ENCODE measurements around the gene KCNAB3. TPM values are rescaled to one million over a fixed set of nuclear protein-coding genes. Genes with fewer than 3 reads are reported as not detected.

Gene KCNAB3
- total RNA-seq, 4 donors from 2014 or later, result 0.40 to 3.7 (median 1.5) TPM

GRCh38 chr17:7971651-7972050 lies 42.0 kb upstream of the KCNAB3 start:
- no peak overlapping the region for H3K4me3 ChIP-seq (replicated peaks in 1 of 3)
- intact Hi-C loops (cut with DNase I), result no loop called here
- WGBS, 2 donors, result 57 to 65% methylated on average over 4 of the region's 4 CpGs
- no peak for TF ChIP-seq CTCF (IDR thresholded peaks at IDR 0.05)
- no peak for TF ChIP-seq POLR2A (IDR thresholded peaks at IDR 0.05)
- H3K27me3 ChIP-seq, result no peaks in the 10 kb centered on the region
- no peaks in the 10 kb centered on the region for H3K36me3 ChIP-seq
- DNase-seq, result no peak
- no peaks in the 10 kb centered on the region for H3K4me1 ChIP-seq
- H3K27ac ChIP-seq, result no peak overlapping the region
- no peaks in the 10 kb centered on the region for H3K9me3 ChIP-seq

GRCh38 chr17:7969433-7969832 lies 39.8 kb upstream of the KCNAB3 start:
- intact Hi-C loops (cut with DNase I), result no loop called here
- Histone ChIP-seq H3K9me3 (no peaks in the 10 kb centered on the region), H3K4me3 (replicated peaks in 1 of 3) (no peak overlapping the region), H3K27me3 (no peaks in the 10 kb centered on the region), H3K4me1 (no peaks in the 10 kb centered on the region), H3K27ac (no peak overlapping the region), H3K36me3 (no peaks in the 10 kb centered on the region)
- 90 to 92% methylated on average over 6 of the region's 6 CpGs for WGBS, 2 donors
- no peak for DNase-seq
- TF ChIP-seq CTCF (IDR thresholded peaks at IDR 0.05) (no peak), POLR2A (IDR thresholded peaks at IDR 0.05) (no peak)

- Histone ChIP-seq H3K36me3 (no peaks in the 10 kb centered on the region), H3K27ac (no peak overlapping the region), H3K27me3 (no peaks in the 10 kb centered on the region), H3K4me3 (replicated peaks in 1 of 3) (no peak overlapping the region), H3K9me3 (no peaks in the 10 kb centered on the region), H3K4me1 (no peaks in the 10 kb centered on the region)
- no peak for TF ChIP-seq CTCF (IDR thresholded peaks at IDR 0.05)
- TF ChIP-seq POLR2A (IDR thresholded peaks at IDR 0.05), result no peak
- WGBS, 2 donors, result 55 to 63% methylated on average over 2 of the region's 2 CpGs
- intact Hi-C loops (cut with DNase I), result no loop called here
- DNase-seq, result no peak
Measured at GRCh38 chr17:7967751-7968150, 38.1 kb upstream of the KCNAB3 start.

- no peaks in the 10 kb centered on the region for H3K9me3 ChIP-seq
- no peak overlapping the region for H3K4me3 ChIP-seq (replicated peaks in 1 of 3)
- no peak for DNase-seq
- H3K36me3 ChIP-seq, result no peaks in the 10 kb centered on the region
- TF ChIP-seq POLR2A (IDR thresholded peaks at IDR 0.05) (no peak), CTCF (IDR thresholded peaks at IDR 0.05) (no peak)
- no peak overlapping the region for H3K27ac ChIP-seq
- no peaks in the 10 kb centered on the region for H3K27me3 ChIP-seq
- intact Hi-C loops (cut with DNase I), result no loop called here
- WGBS, 2 donors, result 57 to 58% methylated on average over 2 of the region's 2 CpGs
- no peaks in the 10 kb centered on the region for H3K4me1 ChIP-seq
Measured at GRCh38 chr17:7961421-7961820, 31.8 kb upstream of the KCNAB3 start.

- DNase-seq, result no peak
- Histone ChIP-seq H3K4me1 (no peaks in the 10 kb centered on the region), H3K27me3 (no peaks in the 10 kb centered on the region), H3K36me3 (no peaks in the 10 kb centered on the region), H3K27ac (no peak overlapping the region), H3K9me3 (no peaks in the 10 kb centered on the region), H3K4me3 (replicated peaks in 1 of 3) (no peak overlapping the region)
- TF ChIP-seq CTCF (IDR thresholded peaks at IDR 0.05) (no peak), POLR2A (IDR thresholded peaks at IDR 0.05) (no peak)
- 91 to 94% methylated on average over 9 of the region's 9 CpGs for WGBS, 2 donors
- intact Hi-C loops (cut with DNase I), result no loop called here
Measured at GRCh38 chr17:7959503-7960253, 30.0 kb upstream of the KCNAB3 start.
